SK-N-SH (cell line): ENCODE measurements around the gene GDF3. TPM values are rescaled to one million over a fixed set of nuclear protein-coding genes. Genes with fewer than 3 reads are reported as not detected.
"Not testable (repeated sequence)": the region's sequence is repeated elsewhere in the genome, so short reads cannot be mapped to it uniquely, and the experiment has no call there.

ENCODE experiments used
- CTCF ChIA-PET: fragments of 300-600, 350-600 bp; formaldehyde crosslinking; extraction: SDS; loops from one replicate; lab custom pipeline; 2021; lab: Yijun Ruan, JAX
- POLR2A ChIA-PET: fragments of 350-600 bp; sonication (Branson Sonifier 250); formaldehyde crosslinking; extraction: SDS; loops from one replicate; lab custom pipeline; 2020; ENCODE audit warnings: antibody characterized with exemption, inconsistent platforms; lab: Yijun Ruan, JAX
- DNase-seq: peaks from one replicate; pipeline ENCODE4 v3.0.0; 2012
- H2AFZ ChIP-seq: fragments of 200-600 bp; sonication (generic); 2 replicates; pipeline ENCODE4 v1.8.1; 2016; ENCODE audit warnings: antibody characterized with exemption, mild to moderate bottlenecking, low read depth
- H3F3A ChIP-seq: fragments of 200-600 bp; sonication (generic); replicated peaks from 2 replicates; pipeline ENCODE3; 2016; ENCODE audit warnings: antibody characterized with exemption, mild to moderate bottlenecking; ENCODE audit not compliant: insufficient read depth
- H3K27ac ChIP-seq, 2 experiments: fragments of 200-500 bp in 1 of 2; fragments of 200-600 bp in 1 of 2; sonication (Bioruptor generic) in 1 of 2; sonication (generic), shearing (Covaris generic) in 1 of 2; 2 replicates each; pipeline versions ENCODE4 v1.5.1 to v1.6.1; 2014 to 2016; ENCODE audit warnings: low read depth in 2 of 2, inconsistent platforms in 1 of 2, low read length in 1 of 2, mild to moderate bottlenecking in 1 of 2, mixed read lengths in 1 of 2
- H3K27me3 ChIP-seq: fragments of 200-600 bp; sonication (generic), shearing (Covaris generic); 2 replicates; pipeline ENCODE4 v1.6.1; 2016; ENCODE audit warnings: mixed run types; ENCODE audit not compliant: insufficient read depth
- H3K36me3 ChIP-seq, 2 experiments: fragments of 200-500 bp in 1 of 2; fragments of 200-600 bp in 1 of 2; sonication (Bioruptor generic) in 1 of 2; sonication (generic) in 1 of 2; replicated peaks in 1 of 2; 2 replicates each; pipeline versions ENCODE3 to v1.5.1; 2014 to 2016; ENCODE audit warnings: low read length in 1 of 2, mild to moderate bottlenecking in 1 of 2; ENCODE audit not compliant: insufficient read depth in 2 of 2, control insufficient read depth in 1 of 2
- H3K4me1 ChIP-seq, 2 experiments: fragments of 200-500 bp in 1 of 2; fragments of 200-600 bp in 1 of 2; sonication (Bioruptor generic) in 1 of 2; sonication (generic), shearing (Covaris generic) in 1 of 2; 2 replicates each; pipeline versions ENCODE4 v1.5.1 to v1.6.1; 2014 to 2016; ENCODE audit warnings: low read depth in 1 of 2, low read length in 1 of 2, mixed run types in 1 of 2; ENCODE audit not compliant: insufficient read depth in 2 of 2, control insufficient read depth in 1 of 2
- H3K4me2 ChIP-seq: fragments of 200-600 bp; sonication (generic), shearing (Covaris generic); 2 replicates; pipeline ENCODE4 v1.6.1; 2017; ENCODE audit warnings: mixed run types
- H3K4me3 ChIP-seq, 2 experiments: fragments of 200-500 bp in 1 of 2; fragments of 200-600 bp in 1 of 2; sonication (Bioruptor generic) in 1 of 2; sonication (generic), shearing (Covaris generic) in 1 of 2; 2 replicates each; pipeline versions ENCODE4 v1.5.1 to v1.8.1; 2014 to 2016; ENCODE audit warnings: low read depth in 2 of 2, inconsistent platforms in 1 of 2, low read length in 1 of 2, mild to moderate bottlenecking in 1 of 2, mixed read lengths in 1 of 2, moderate library complexity in 1 of 2
- H3K79me2 ChIP-seq: fragments of 200-600 bp; sonication (generic); 2 replicates; pipeline ENCODE4 v1.8.1; 2017; ENCODE audit warnings: mild to moderate bottlenecking; ENCODE audit not compliant: insufficient read depth
- H3K9ac ChIP-seq: fragments of 200-600 bp; sonication (generic); 2 replicates; pipeline ENCODE4 v1.6.1; 2017; ENCODE audit warnings: mixed run types
- H3K9me2 ChIP-seq: fragments of 200-600 bp; sonication (generic); 2 replicates; pipeline ENCODE4 v1.6.1; 2017; ENCODE audit warnings: mixed run types
- H3K9me3 ChIP-seq: fragments of 200-600 bp; sonication (generic); 2 replicates; pipeline ENCODE4 v1.6.1; 2017; ENCODE audit warnings: mixed run types, mild to moderate bottlenecking, moderate library complexity
- H4K20me1 ChIP-seq: fragments of 200-600 bp; sonication (generic); 2 replicates; pipeline ENCODE4 v1.6.1; 2017; ENCODE audit warnings: mild to moderate bottlenecking, mixed run types; ENCODE audit not compliant: insufficient read depth
- CTCF ChIP-seq: fragments of 200-600 bp; sonication (generic); IDR thresholded peaks from 2 replicates; pipeline ENCODE4 v1.6.1; 2017; ENCODE audit warnings: antibody characterized with exemption, mild to moderate bottlenecking, moderate library complexity
- ELF1 ChIP-seq: IDR thresholded peaks from 2 replicates; pipeline ENCODE4 v1.4.0; 2012
- FOXM1 ChIP-seq: IDR thresholded peaks from 2 replicates; pipeline ENCODE4 v1.4.0; 2012; ENCODE audit warnings: low read depth, mild to moderate bottlenecking
- IRF3 ChIP-seq: fragments of 150-350 bp; IDR thresholded peaks from 2 replicates; pipeline ENCODE4 v1.6.1; 2016; ENCODE audit warnings: mild to moderate bottlenecking, low read depth, low read length
- NFIC ChIP-seq: IDR thresholded peaks from 2 replicates; pipeline ENCODE4 v1.4.0; 2012; ENCODE audit warnings: borderline replicate concordance
- NRF1 ChIP-seq: IDR thresholded peaks from 2 replicates; pipeline ENCODE4 v1.6.1; 2012; ENCODE audit warnings: low read depth, mild to moderate bottlenecking, low read length
- RAD21 ChIP-seq: IDR thresholded peaks from 2 replicates; pipeline ENCODE4 v1.6.1; 2012; ENCODE audit warnings: mild to moderate bottlenecking, low read length
- RFX5 ChIP-seq: IDR thresholded peaks from 2 replicates; pipeline ENCODE4 v1.6.1; 2012; ENCODE audit warnings: mild to moderate bottlenecking, improper control_type of control experiment, low read length
- RXRA ChIP-seq: IDR thresholded peaks from 2 replicates; pipeline ENCODE4 v1.4.0; 2012; ENCODE audit warnings: low read depth, mild to moderate bottlenecking, borderline replicate concordance
- SIN3A ChIP-seq: IDR thresholded peaks from 2 replicates; pipeline ENCODE4 v1.6.1; 2012; ENCODE audit warnings: low read depth, mild to moderate bottlenecking, low read length, moderate library complexity, borderline replicate concordance
- SMC3 ChIP-seq: IDR thresholded peaks from 2 replicates; pipeline ENCODE4 v1.6.1; 2012; ENCODE audit warnings: low read depth, low read length, improper control_type of control experiment
- WGBS: methylation state at CpG from one replicate; pipeline ENCODE4 v1.1.6; 2017; ENCODE audit warnings: low lambda C conversion rate; 5-methylcytosine and 5-hydroxymethylcytosine counted together
- polyA plus RNA-seq, 3 experiments: library from polyadenylated mRNA; depleted of rRNA; stranded (reverse); fragments of >200 nt; gene quantifications; 2 replicates each; pipeline ENCODE4 v1.2.3, GENCODE V29; 2012

GDF3 gene
- polyA plus RNA-seq, 1 of the 3 experiments (the other 2 are of a cell fraction) = not detected

DNA sequence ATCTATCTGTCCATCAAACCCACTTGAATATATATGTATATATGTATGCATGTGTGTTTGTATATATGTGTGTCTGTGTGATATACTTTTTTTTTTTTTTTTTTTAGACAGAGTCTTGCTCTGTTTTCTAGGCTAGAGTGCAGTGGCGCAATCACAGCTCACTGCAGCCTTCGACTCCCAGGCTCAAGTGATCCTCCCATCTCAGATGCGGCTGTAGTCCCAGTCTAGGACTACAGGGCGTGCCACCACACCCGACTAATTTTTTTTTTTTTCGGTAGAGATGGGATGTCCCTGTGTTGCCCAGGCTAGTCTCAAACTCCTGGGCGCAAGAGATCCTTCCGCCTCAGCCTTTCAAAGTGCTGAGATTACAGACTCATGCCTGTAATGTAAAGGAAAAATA lies 16.8 kb downstream of the GDF3 start (continued):
- no peak for TF ChIP-seq IRF3
- TF ChIP-seq ELF1 = no peak

DNA sequence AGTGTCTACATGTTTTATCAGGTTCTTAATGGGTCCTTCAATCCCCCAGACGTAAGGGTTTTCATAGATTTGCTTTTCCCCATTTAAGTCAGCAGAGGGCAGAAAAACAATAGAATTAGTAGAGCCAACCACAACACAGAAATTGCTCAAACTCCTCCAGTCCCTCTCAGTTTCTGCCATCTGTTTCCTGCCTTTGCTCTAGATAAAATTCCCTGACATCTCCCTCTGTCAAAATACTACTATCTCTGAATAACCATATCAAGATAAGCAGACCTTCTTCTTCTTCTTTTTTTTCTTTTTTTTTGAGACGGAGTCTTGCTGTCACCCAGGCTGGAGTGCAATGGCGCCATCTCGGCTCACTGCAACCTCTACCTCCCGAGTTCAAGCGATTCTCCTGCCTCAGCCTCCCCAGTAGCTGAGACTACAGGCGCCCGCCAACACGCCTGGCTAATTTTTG lies 18.1 kb downstream of the GDF3 start:
- peak; percentile 49 for TF ChIP-seq RAD21
- TF ChIP-seq SMC3 = peak; percentile 52
- peak; percentile 58 for TF ChIP-seq CTCF
- WGBS = 10% methylated on average over 9 of the region's 9 CpGs
- H3K79me2 ChIP-seq, H3F3A ChIP-seq, H3K9ac ChIP-seq, H3K4me1 ChIP-seq, H3K36me3 ChIP-seq, H3K9me3 ChIP-seq, POLR2A ChIA-PET, H3K4me2 ChIP-seq, H3K4me3 ChIP-seq, H3K27ac ChIP-seq, H4K20me1 ChIP-seq, CTCF ChIA-PET, H3K9me2 ChIP-seq: not testable (repeated sequence)
- DNase-seq = peak; percentile 35
- Histone ChIP-seq H2AFZ (0 out of 2 replicates have a peak overlapping the region, but pooled peaks have one; percentile 59), H3K27me3 (peaks cover 79% of the 10 kb centered on the region)

GRCh38 chr12:7675455-7675854 lies 20.1 kb downstream of the GDF3 start:
- H3K4me3 ChIP-seq, H3K79me2 ChIP-seq, H3K36me3 ChIP-seq, H3K4me2 ChIP-seq, DNase-seq, POLR2A ChIA-PET, H3K4me1 ChIP-seq, H3F3A ChIP-seq, H4K20me1 ChIP-seq, H3K9me2 ChIP-seq, H2AFZ ChIP-seq, H3K27ac ChIP-seq, H3K9ac ChIP-seq, CTCF ChIA-PET, H3K9me3 ChIP-seq: not testable (repeated sequence)
- WGBS = 4% methylated on average over 6 of the region's 6 CpGs
- peaks cover 75% of the 10 kb centered on the region for H3K27me3 ChIP-seq

GRCh38 chr12:7668171-7668570 lies 27.4 kb downstream of the GDF3 start:
- ChIA-PET CTCF (no interaction called here), POLR2A (no interaction called here)
- peaks cover 58% of the 10 kb centered on the region for H3K27me3 ChIP-seq
- no peak overlapping the region for H3K27ac ChIP-seq
- no peaks in the 10 kb centered on the region for H3K4me1 ChIP-seq
- no peak overlapping the region for H3K4me3 ChIP-seq
- no peaks in the 10 kb centered on the region for H3K79me2 ChIP-seq
- H3K9me3 ChIP-seq = no peaks in the 10 kb centered on the region
- H3K36me3 ChIP-seq = no peaks in the 10 kb centered on the region
- no peak overlapping the region for H2AFZ ChIP-seq
- H3F3A ChIP-seq = no peaks in the 10 kb centered on the region
- WGBS = 7% methylated on average over 5 of the region's 5 CpGs
- H3K9ac ChIP-seq = no peak overlapping the region
- TF ChIP-seq RXRA (no peak), NFIC (no peak), FOXM1 (no peak), SIN3A (no peak), RFX5 (no peak), NRF1 (no peak)
- TF ChIP-seq, all 33 proteins: peak for 0
- DNase-seq = no peak
- no peaks in the 10 kb centered on the region for H4K20me1 ChIP-seq
- H3K4me2 ChIP-seq = no peak overlapping the region
- no peaks in the 10 kb centered on the region for H3K9me2 ChIP-seq
